Measurements from ENCODE around the gene SEMA6D. TPM values are rescaled to one million over a fixed set of nuclear protein-coding genes. Genes with fewer than 3 reads are reported as not detected.

SEMA6D gene
- total RNA-seq, 1 donor = 8.0 TPM

DNA sequence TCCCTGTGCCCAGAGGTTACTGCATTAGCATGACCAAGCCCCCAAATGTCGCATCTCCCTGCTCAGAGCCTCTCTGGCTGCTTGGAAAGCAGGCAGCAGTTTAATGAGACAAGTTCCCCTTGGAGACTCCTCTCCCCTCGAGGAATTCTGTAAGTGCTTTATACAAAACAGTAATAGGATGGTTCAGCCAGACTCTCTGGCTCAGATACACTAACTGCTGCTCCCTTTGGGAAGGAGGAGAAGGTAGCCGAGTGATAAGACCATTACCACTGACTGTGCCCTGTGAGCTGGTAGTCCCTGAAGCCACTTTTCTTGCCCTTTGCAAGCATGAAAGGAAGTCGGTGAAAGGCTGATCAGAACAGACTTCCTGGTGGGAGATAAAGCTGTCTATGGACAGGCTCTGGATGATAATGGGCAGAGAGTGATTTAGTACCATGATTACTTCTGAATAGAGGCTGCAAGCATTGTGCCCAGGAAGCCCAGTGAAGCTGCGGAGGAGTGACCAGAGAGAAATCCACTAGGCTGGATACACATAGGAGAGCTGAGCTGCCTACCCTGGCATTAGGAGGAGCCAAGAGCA is 100.8 kb downstream of the SEMA6D start:
- Histone ChIP-seq H2AFZ (ENCODE audit: low read length) (no peak overlapping the region), H3K27ac (ENCODE audit: low read depth, low read length) (no peak overlapping the region), H3K27me3 (ENCODE audit: insufficient read depth, low read length) (no peaks in the 10 kb centered on the region), H3K9me3 (ENCODE audit: low read depth, low read length) (no peaks in the 10 kb centered on the region), H4K20me1 (ENCODE audit: insufficient read depth, low read length) (no peaks in the 10 kb centered on the region), H3K4me1 (ENCODE audit: insufficient read depth, low read length) (no peaks in the 10 kb centered on the region), H3K4me2 (ENCODE audit: insufficient read depth, low read length) (no peak overlapping the region), H3K4me3 (ENCODE audit: insufficient read depth, low read length) (no peak overlapping the region), H3K36me3 (ENCODE audit: insufficient read depth, low read length) (no peaks in the 10 kb centered on the region), H3K79me2 (ENCODE audit: insufficient read depth, low read length) (no peaks in the 10 kb centered on the region)
- TF ChIP-seq, protein P1, sequence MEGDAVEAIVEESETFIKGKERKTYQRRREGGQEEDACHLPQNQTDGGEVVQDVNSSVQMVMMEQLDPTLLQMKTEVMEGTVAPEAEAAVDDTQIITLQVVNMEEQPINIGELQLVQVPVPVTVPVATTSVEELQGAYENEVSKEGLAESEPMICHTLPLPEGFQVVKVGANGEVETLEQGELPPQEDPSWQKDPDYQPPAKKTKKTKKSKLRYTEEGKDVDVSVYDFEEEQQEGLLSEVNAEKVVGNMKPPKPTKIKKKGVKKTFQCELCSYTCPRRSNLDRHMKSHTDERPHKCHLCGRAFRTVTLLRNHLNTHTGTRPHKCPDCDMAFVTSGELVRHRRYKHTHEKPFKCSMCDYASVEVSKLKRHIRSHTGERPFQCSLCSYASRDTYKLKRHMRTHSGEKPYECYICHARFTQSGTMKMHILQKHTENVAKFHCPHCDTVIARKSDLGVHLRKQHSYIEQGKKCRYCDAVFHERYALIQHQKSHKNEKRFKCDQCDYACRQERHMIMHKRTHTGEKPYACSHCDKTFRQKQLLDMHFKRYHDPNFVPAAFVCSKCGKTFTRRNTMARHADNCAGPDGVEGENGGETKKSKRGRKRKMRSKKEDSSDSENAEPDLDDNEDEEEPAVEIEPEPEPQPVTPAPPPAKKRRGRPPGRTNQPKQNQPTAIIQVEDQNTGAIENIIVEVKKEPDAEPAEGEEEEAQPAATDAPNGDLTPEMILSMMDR (IDR thresholded peaks at IDR 0.05; ENCODE audit: extremely low read depth, low read depth, low read length) = no peak
- DNase-seq (ENCODE audit: insufficient read length, low spot score, missing footprints) = no peak

GRCh38 chr15:47819158-47819557 is 101.9 kb downstream of the SEMA6D start:
- DNase-seq (ENCODE audit: insufficient read length, low spot score, missing footprints) = no peak
- H3K9me3 ChIP-seq (ENCODE audit: low read depth, low read length) = no peaks in the 10 kb centered on the region
- no peak overlapping the region for H3K27ac ChIP-seq (ENCODE audit: low read depth, low read length)
- H3K27me3 ChIP-seq (ENCODE audit: insufficient read depth, low read length) = no peaks in the 10 kb centered on the region
- H3K79me2 ChIP-seq (ENCODE audit: insufficient read depth, low read length) = no peaks in the 10 kb centered on the region
- no peaks in the 10 kb centered on the region for H4K20me1 ChIP-seq (ENCODE audit: insufficient read depth, low read length)
- no peak overlapping the region for H3K4me3 ChIP-seq (ENCODE audit: insufficient read depth, low read length)
- no peaks in the 10 kb centered on the region for H3K4me1 ChIP-seq (ENCODE audit: insufficient read depth, low read length)
- H3K36me3 ChIP-seq (ENCODE audit: insufficient read depth, low read length) = no peaks in the 10 kb centered on the region
- no peak overlapping the region for H2AFZ ChIP-seq (ENCODE audit: low read length)
- H3K4me2 ChIP-seq (ENCODE audit: insufficient read depth, low read length) = no peak overlapping the region
- TF ChIP-seq, protein P1 (IDR thresholded peaks at IDR 0.05; ENCODE audit: extremely low read depth, low read depth, low read length) = no peak

DNA sequence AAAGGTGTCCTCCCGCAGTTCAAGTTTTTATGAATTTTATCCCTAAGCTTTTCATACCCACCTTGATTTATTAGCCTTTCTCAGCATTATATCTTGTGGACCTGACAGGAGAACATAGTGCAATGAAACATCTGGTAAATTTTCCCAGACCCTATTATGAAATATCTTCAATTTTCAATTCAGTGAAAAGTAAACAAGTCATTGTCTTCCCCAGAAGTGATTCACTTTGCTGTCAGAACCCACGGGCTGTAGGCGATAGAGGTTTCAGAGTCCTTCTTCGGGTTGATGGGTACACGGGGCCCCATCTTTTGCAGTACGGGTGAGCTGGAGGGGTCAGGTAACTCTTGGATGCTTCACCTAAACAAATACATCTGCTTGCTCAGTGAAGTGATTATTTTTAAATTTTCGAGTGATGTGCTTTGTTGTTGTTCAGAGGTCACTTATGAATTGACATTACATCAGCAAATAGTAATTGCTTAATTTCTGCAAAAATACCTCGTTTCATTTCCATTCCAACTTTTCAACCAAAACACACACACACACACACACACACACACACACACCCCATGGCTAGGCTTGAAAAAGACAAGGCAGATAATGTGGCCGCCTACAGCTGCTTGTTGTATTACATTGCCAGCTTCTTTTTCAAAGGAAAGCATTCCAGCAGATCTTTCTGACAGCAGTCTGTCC is 102.9 kb downstream of the SEMA6D start:
- Histone ChIP-seq H3K9me3 (ENCODE audit: low read depth, low read length) (no peaks in the 10 kb centered on the region), H3K4me2 (ENCODE audit: insufficient read depth, low read length) (no peak overlapping the region), H3K4me1 (ENCODE audit: insufficient read depth, low read length) (no peaks in the 10 kb centered on the region), H3K27me3 (ENCODE audit: insufficient read depth, low read length) (no peaks in the 10 kb centered on the region), H3K36me3 (ENCODE audit: insufficient read depth, low read length) (no peaks in the 10 kb centered on the region), H3K79me2 (ENCODE audit: insufficient read depth, low read length) (no peaks in the 10 kb centered on the region), H3K27ac (ENCODE audit: low read depth, low read length) (no peak overlapping the region), H2AFZ (ENCODE audit: low read length) (no peak overlapping the region), H3K4me3 (ENCODE audit: insufficient read depth, low read length) (no peak overlapping the region), H4K20me1 (ENCODE audit: insufficient read depth, low read length) (no peaks in the 10 kb centered on the region)
- no peak for DNase-seq (ENCODE audit: insufficient read length, low spot score, missing footprints)
- TF ChIP-seq, protein P1 (IDR thresholded peaks at IDR 0.05; ENCODE audit: extremely low read depth, low read depth, low read length) = no peak

DNA sequence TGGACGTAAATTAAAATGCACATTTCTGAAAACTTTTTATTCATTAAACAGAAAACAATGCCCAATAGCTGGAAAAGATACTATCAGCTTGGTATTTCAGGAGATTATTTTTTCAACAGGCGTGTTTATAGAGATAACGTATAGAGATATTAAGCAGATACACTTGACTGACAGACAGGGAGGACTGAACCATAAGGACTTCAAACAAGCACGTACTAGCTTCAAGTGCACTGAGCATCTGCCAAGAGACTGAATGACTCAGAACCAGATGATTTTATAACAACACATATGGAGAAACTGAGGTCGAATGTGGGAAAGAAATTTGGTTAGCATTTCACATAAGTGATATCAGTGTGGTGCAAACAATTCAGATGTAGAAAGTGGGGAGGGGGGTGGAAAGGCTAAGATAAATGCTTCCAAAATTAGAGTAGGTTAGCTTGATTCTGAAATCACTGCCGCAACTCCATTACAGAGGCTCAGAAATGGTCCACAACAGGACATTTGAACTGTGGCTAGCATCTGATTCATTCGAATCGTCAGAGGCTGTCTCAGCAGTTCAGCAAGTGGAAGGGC is 103.5 kb downstream of the SEMA6D start:
- Histone ChIP-seq H3K36me3 (ENCODE audit: insufficient read depth, low read length) (no peaks in the 10 kb centered on the region), H2AFZ (ENCODE audit: low read length) (no peak overlapping the region), H4K20me1 (ENCODE audit: insufficient read depth, low read length) (no peaks in the 10 kb centered on the region), H3K4me1 (ENCODE audit: insufficient read depth, low read length) (no peaks in the 10 kb centered on the region), H3K4me2 (ENCODE audit: insufficient read depth, low read length) (no peak overlapping the region), H3K79me2 (ENCODE audit: insufficient read depth, low read length) (no peaks in the 10 kb centered on the region), H3K4me3 (ENCODE audit: insufficient read depth, low read length) (no peak overlapping the region), H3K9me3 (ENCODE audit: low read depth, low read length) (no peaks in the 10 kb centered on the region), H3K27me3 (ENCODE audit: insufficient read depth, low read length) (no peaks in the 10 kb centered on the region), H3K27ac (ENCODE audit: low read depth, low read length) (no peak overlapping the region)
- TF ChIP-seq, protein P1 (IDR thresholded peaks at IDR 0.05; ENCODE audit: extremely low read depth, low read depth, low read length) = no peak
- DNase-seq (ENCODE audit: insufficient read length, low spot score, missing footprints) = no peak

Data from osteoblast (primary cell).